BJ (cell line): ENCODE results near the gene CHMP6. TPM values are rescaled to one million over a fixed set of nuclear protein-coding genes. Genes with fewer than 3 reads are reported as not detected.

ENCODE experiments used
- CTCF ChIA-PET: fragments of 350-600 bp; formaldehyde crosslinking; extraction: SDS; loops from one replicate; lab custom pipeline; 2021; ENCODE audit warnings: antibody characterized with exemption, inconsistent platforms; lab: Yijun Ruan, JAX
- POLR2A ChIA-PET: fragments of 300-600 bp; sonication (Branson Sonifier 250); formaldehyde crosslinking; extraction: SDS; loops from one replicate; lab custom pipeline; 2021; ENCODE audit warnings: antibody characterized with exemption; lab: Charles Lee
- DNase-seq: peaks from one replicate; pipeline ENCODE4 v3.0.0-alpha.2; 2011; ENCODE audit warnings: low read depth
- H3K27me3 ChIP-seq: 2 replicates; pipeline ENCODE4 v1.6.0; 2011; ENCODE audit warnings: low read length; ENCODE audit not compliant: control insufficient read depth, insufficient read depth
- H3K36me3 ChIP-seq: 2 replicates; pipeline ENCODE4 v1.5.1; 2011; ENCODE audit warnings: low read length; ENCODE audit not compliant: control insufficient read depth, insufficient read depth
- H3K4me3 ChIP-seq: 2 replicates; pipeline ENCODE4 v1.5.1; 2011; ENCODE audit warnings: low read depth, mild to moderate bottlenecking, control low read depth, low read length
- CTCF ChIP-seq: IDR thresholded peaks from 2 replicates; pipeline ENCODE4 v1.5.1; 2011; ENCODE audit warnings: low read depth, mild to moderate bottlenecking, control low read depth, inconsistent platforms, low read length, moderate library complexity; ENCODE audit not compliant: insufficient read depth
- polyA plus RNA-seq: library from polyadenylated mRNA; depleted of rRNA; stranded (reverse); fragments of >200 nt; gene quantifications from 2 replicates; pipeline ENCODE4 v1.2.3, GENCODE V29; 2011

The CHMP6 gene
- polyA plus RNA-seq, 1 experiment: 30.7 TPM

- ChIA-PET POLR2A (no interaction called here), CTCF (no interaction called here)
- no peak for TF ChIP-seq CTCF
These were observed 9.2 kb downstream of the CHMP6 start for GRCh38 chr17:81000631-81001357.

GRCh38 chr17:81002013-81002384, 10.4 kb downstream of the CHMP6 start:
- Histone ChIP-seq H3K36me3 (peaks cover 20% of the 10 kb centered on the region), H3K4me3 (no peak overlapping the region), H3K27me3 (peaks cover 13% of the 10 kb centered on the region)
- no peak for DNase-seq
- ChIA-PET CTCF (interaction anchor here (1.1 to 1.7 kb wide), 4 partner anchors 11 to 95 kb away, joined by 3 to 5 read pairs (median 4); partner anchors contain the start of gene CHMP6), POLR2A (no interaction called here)
- TF ChIP-seq CTCF: no peak

More at GRCh38 chr17:81000631-81001357, 9.2 kb downstream of the CHMP6 start:
- Histone ChIP-seq H3K27me3 (peaks cover 11% of the 10 kb centered on the region), H3K36me3 (peaks cover 30% of the 10 kb centered on the region), H3K4me3 (no peak overlapping the region)
- DNase-seq: no peak

- ChIA-PET CTCF (interaction anchor here (1.1 to 1.7 kb wide), 4 partner anchors 10 to 95 kb away, joined by 3 to 5 read pairs (median 4); partner anchors contain the start of gene CHMP6), POLR2A (no interaction called here)
- TF ChIP-seq CTCF: no peak
- DNase-seq: no peak
- peaks cover 13% of the 10 kb centered on the region for H3K27me3 ChIP-seq
- no peak overlapping the region for H3K4me3 ChIP-seq
- peaks cover 16% of the 10 kb centered on the region for H3K36me3 ChIP-seq
These were observed 11.0 kb downstream of the CHMP6 start for GRCh38 chr17:81002409-81003361.

- Histone ChIP-seq H3K4me3 (no peak overlapping the region), H3K27me3 (peaks cover 16% of the 10 kb centered on the region), H3K36me3 (peaks cover 6% of the 10 kb centered on the region)
- DNase-seq: no peak
- no peak for TF ChIP-seq CTCF
- ChIA-PET POLR2A (interaction anchor here (0.6 kb wide), 1 partner anchor 112 kb away, joined by 5 read pairs; no protein-coding TSS in a partner anchor), CTCF (interaction anchor here (0.9 to 1.9 kb wide), 4 partner anchors 13 to 20 kb away, joined by 3 to 7 read pairs (median 6); partner anchors contain the start of gene CHMP6)
These were observed 12.3 kb downstream of the CHMP6 start for GRCh38 chr17:81003711-81004475.
